WERI-Rb-1 (cell line): ENCODE measurements around the gene DPYSL3.

Experiments
- DNase-seq: peaks from one replicate; pipeline ENCODE4 v3.0.0-alpha.2; 2020
- H3K27ac ChIP-seq: fragments of 250-450 bp; sonication (Bioruptor Pico); 2 replicates; pipeline ENCODE4 v1.5.1; 2020; ENCODE audit warnings: mild to moderate bottlenecking, moderate library complexity
- H3K27me3 ChIP-seq: fragments of 250-450 bp; sonication (Bioruptor Pico); 2 replicates; pipeline ENCODE4 v1.5.1; 2021; ENCODE audit warnings: mild to moderate bottlenecking, low read depth, moderate library complexity; ENCODE audit not compliant: insufficient read depth, severe bottlenecking
- H3K36me3 ChIP-seq: fragments of 250-450 bp; sonication (Bioruptor Pico); 2 replicates; pipeline ENCODE4 v1.5.1; 2020; ENCODE audit warnings: mild to moderate bottlenecking, moderate library complexity
- H3K4me3 ChIP-seq: 2 replicates; pipeline ENCODE4 v1.5.1; 2011; ENCODE audit warnings: low read depth, mild to moderate bottlenecking, control low read depth, low read length
- H3K9me3 ChIP-seq: fragments of 250-450 bp; sonication (Bioruptor Pico); 2 replicates; pipeline ENCODE4 v1.5.1; 2021; ENCODE audit warnings: mild to moderate bottlenecking, moderate library complexity; ENCODE audit not compliant: severe bottlenecking
- CTCF ChIP-seq: IDR thresholded peaks from 2 replicates; pipeline ENCODE4 v1.5.1; 2011; ENCODE audit warnings: low read depth, mild to moderate bottlenecking, control low read depth, inconsistent platforms, low read length

DPYSL3 gene

DNA sequence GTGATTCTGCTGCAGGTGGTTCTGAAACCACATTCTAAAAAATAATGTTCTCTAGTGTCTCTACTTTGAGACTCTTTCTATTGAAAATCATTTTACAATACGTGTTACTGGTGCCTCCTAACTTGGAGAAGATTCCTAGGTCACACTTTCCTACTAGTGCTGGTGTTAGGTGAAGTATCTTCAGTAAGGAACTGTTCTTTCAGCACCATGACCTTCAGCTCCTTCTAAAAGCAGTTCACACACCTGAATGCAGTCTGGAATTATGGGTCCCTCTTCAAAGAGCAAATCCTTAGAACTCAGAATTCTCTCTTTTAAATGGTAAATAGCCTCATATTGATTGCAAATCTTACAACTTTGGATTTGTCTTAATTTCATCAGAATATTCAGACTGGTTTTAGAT is 10.6 kb upstream of the DPYSL3 start:
- no peak overlapping the region for H3K4me3 ChIP-seq
- no peaks in the 10 kb centered on the region for H3K36me3 ChIP-seq
- no peak for DNase-seq
- H3K27me3 ChIP-seq = no peaks in the 10 kb centered on the region
- TF ChIP-seq CTCF = no peak
- no peak overlapping the region for H3K27ac ChIP-seq
- H3K9me3 ChIP-seq = no peaks in the 10 kb centered on the region

- DNase-seq = no peak
- Histone ChIP-seq H3K27me3 (no peaks in the 10 kb centered on the region), H3K9me3 (no peaks in the 10 kb centered on the region), H3K4me3 (no peak overlapping the region), H3K36me3 (no peaks in the 10 kb centered on the region), H3K27ac (no peak overlapping the region)
- TF ChIP-seq CTCF = no peak
Observed at GRCh38 chr5:147519380-147519779, 9.5 kb upstream of the DPYSL3 start.

GRCh38 chr5:147517383-147517782 is 7.5 kb upstream of the DPYSL3 start:
- H3K27me3 ChIP-seq = no peaks in the 10 kb centered on the region
- no peak overlapping the region for H3K4me3 ChIP-seq
- peak overlapping the region; percentile 56; the same call in 1 of the 2 replicates for H3K27ac ChIP-seq
- H3K9me3 ChIP-seq = no peaks in the 10 kb centered on the region
- DNase-seq = no peak
- no peaks in the 10 kb centered on the region for H3K36me3 ChIP-seq
- TF ChIP-seq CTCF = no peak

DNA sequence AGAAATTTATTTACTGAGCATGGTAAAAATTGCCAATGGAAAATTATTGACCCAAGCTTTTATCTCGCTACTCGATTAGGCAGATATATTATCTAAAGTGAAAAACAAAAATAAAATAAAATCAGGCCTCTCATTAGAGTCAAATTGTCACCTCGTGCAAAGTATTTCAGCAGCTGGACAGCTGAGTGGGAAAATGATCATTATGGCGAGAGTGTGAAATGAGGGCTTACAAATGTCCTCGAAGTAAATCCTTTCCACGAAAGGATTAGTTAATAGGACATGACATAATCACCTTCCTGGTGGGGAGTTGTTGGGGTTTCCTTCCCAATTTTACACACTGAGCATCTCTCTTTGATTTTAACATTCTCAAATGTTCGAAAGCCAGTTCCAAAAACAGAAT is 5.4 kb upstream of the DPYSL3 start:
- H3K27me3 ChIP-seq = no peaks in the 10 kb centered on the region
- no peaks in the 10 kb centered on the region for H3K9me3 ChIP-seq
- H3K27ac ChIP-seq = peak overlapping the region; percentile 57
- DNase-seq = peak; percentile 53
- TF ChIP-seq CTCF = no peak
- H3K36me3 ChIP-seq = no peaks in the 10 kb centered on the region
- H3K4me3 ChIP-seq = peak overlapping the region; percentile 25

DNA sequence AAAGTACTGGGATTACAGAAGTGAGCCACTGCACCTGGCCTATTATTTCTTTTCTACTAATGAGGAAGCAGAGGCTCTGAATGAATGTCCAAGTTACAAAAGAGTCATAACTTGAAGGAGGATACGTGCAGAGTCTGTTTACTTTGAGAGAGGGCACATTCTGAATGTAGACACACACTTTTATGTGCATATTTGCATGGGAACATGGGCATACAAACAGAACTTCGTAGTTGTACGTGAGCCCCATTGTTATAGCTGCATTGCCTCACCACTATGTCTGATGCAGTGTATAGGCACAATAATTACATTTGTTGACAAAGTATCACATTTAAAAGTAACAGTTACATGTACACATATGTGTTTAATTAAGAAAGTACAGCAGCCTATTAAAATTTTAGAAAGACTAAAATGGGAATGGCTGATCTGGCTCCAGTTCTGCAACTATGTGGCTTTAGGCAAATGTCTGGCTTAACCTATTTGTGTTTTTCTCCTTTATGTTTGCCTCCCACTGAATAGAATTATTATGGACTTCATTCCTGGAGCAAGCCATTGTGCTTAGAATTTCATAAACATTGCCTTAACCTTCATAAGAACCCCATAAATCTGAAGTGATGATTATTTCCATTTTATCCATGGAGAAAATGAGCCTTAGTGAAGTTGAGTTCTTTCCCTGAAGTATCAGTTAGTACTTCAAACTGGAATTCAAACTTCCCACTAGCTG is 3.0 kb upstream of the DPYSL3 start:
- peak overlapping the region; percentile 60 for H3K27ac ChIP-seq
- no peaks in the 10 kb centered on the region; the same call in 1 of the 2 replicates for H3K36me3 ChIP-seq
- H3K27me3 ChIP-seq = no peaks in the 10 kb centered on the region
- no peak overlapping the region for H3K4me3 ChIP-seq
- TF ChIP-seq CTCF = no peak
- no peak for DNase-seq
- no peaks in the 10 kb centered on the region for H3K9me3 ChIP-seq

DNA sequence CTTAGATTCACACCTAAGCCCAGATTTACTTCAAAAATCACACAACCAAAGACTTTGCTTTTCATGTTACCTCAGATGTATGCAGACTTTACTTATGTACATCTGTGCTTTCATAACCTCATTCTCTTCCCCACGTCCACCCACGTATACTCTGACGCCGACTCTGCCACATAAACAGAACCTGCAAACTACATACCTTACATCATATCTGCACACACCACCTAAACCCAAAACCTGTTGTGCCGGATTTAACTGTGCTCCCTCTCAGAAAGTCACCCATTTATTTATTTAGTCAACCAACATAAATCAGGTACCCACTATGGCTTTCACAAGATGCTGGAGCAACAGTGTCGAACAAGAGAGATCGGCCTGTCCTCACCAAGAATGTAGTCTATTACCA is 1.0 kb upstream of the DPYSL3 start:
- H3K9me3 ChIP-seq = no peaks in the 10 kb centered on the region
- H3K4me3 ChIP-seq = no peak overlapping the region
- no peaks in the 10 kb centered on the region for H3K27me3 ChIP-seq
- peak overlapping the region; percentile 94 for H3K27ac ChIP-seq
- peaks cover 4% of the 10 kb centered on the region; the same call in 1 of the 2 replicates for H3K36me3 ChIP-seq
- TF ChIP-seq CTCF = no peak
- no peak for DNase-seq
